GM23248 (cell line): ENCODE data around the gene USP19.

ENCODE experiments used
- EZH2 ChIP-seq: fragments of 200-600 bp; sonication (generic); IDR thresholded peaks from 2 replicates; pipeline ENCODE4 v1.6.1; 2018; ENCODE audit warnings: antibody characterized with exemption, mild to moderate bottlenecking; ENCODE audit not compliant: insufficient read depth, poor library complexity, severe bottlenecking
- EZH2phosphoT487 ChIP-seq: fragments of 200-600 bp; sonication (generic); IDR thresholded peaks from 2 replicates; pipeline ENCODE4 v1.6.1; 2018; ENCODE audit warnings: antibody characterized with exemption, moderate library complexity, mild to moderate bottlenecking, low read depth; ENCODE audit not compliant: insufficient read depth

GRCh38 chr3:49104427-49105291, 16.0 kb downstream of the USP19 start, which contains the start of gene QARS1:
- TF ChIP-seq EZH2 (no peak), EZH2phosphoT487 (no peak)
